T-helper 2 cell treated with Interferon-gamma antibody and Interleukin-4, amounts not matched to agents 5 μg/mL and 100 μg/mL, for 36 hours (primary cell): ENCODE results near the gene KCNQ5.

ENCODE experiments used
- DNase-seq: peaks from one replicate; pipeline ENCODE4 v3.0.0; 2021; ENCODE audit warnings: low spot score
- H3K27ac Mint-ChIP-seq: one replicate; pipeline ENCODE4 v1.8.0; 2021; ENCODE audit warnings: mild to moderate bottlenecking, mixed read lengths
- H3K27me3 Mint-ChIP-seq: one replicate; pipeline ENCODE4 v1.8.0; 2021; ENCODE audit warnings: low read depth, mixed read lengths
- H3K36me3 Mint-ChIP-seq: one replicate; pipeline ENCODE4 v1.8.0; 2021; ENCODE audit warnings: low read depth, mixed read lengths
- H3K4me1 Mint-ChIP-seq: one replicate; pipeline ENCODE4 v1.8.0; 2021; ENCODE audit warnings: low read depth, mixed read lengths
- H3K4me3 Mint-ChIP-seq: one replicate; pipeline ENCODE4 v1.8.0; 2022; ENCODE audit warnings: mild to moderate bottlenecking, moderate library complexity, mixed read lengths
- H3K9me3 Mint-ChIP-seq: one replicate; pipeline ENCODE4 v1.8.0; 2021; ENCODE audit warnings: mixed read lengths

The KCNQ5 gene

GRCh38 chr6:72716916-72717315, 95.1 kb downstream of the KCNQ5 start:
- Mint-ChIP-seq H3K27me3 (no peaks in the 10 kb centered on the region), H3K27ac (no peak overlapping the region), H3K4me3 (no peak overlapping the region), H3K9me3 (no peaks in the 10 kb centered on the region), H3K4me1 (no peaks in the 10 kb centered on the region), H3K36me3 (peaks cover 1% of the 10 kb centered on the region)
- no peak for DNase-seq

GRCh38 chr6:72720464-72720863, 98.6 kb downstream of the KCNQ5 start:
- H3K36me3 Mint-ChIP-seq = peaks cover 1% of the 10 kb centered on the region
- DNase-seq = no peak
- H3K9me3 Mint-ChIP-seq = no peaks in the 10 kb centered on the region
- H3K4me3 Mint-ChIP-seq = no peak overlapping the region
- H3K4me1 Mint-ChIP-seq = no peaks in the 10 kb centered on the region
- H3K27me3 Mint-ChIP-seq = no peaks in the 10 kb centered on the region
- no peak overlapping the region for H3K27ac Mint-ChIP-seq

- Mint-ChIP-seq H3K27me3 (no peaks in the 10 kb centered on the region), H3K36me3 (peaks cover 1% of the 10 kb centered on the region)
Measured at GRCh38 chr6:72721346-72721745, 99.5 kb downstream of the KCNQ5 start.

GRCh38 chr6:72724545-72724944, 102.7 kb downstream of the KCNQ5 start:
- no peak overlapping the region for H3K27ac Mint-ChIP-seq
- DNase-seq = no peak
- no peaks in the 10 kb centered on the region for H3K27me3 Mint-ChIP-seq
- no peak overlapping the region for H3K4me3 Mint-ChIP-seq
- no peaks in the 10 kb centered on the region for H3K4me1 Mint-ChIP-seq
- H3K9me3 Mint-ChIP-seq = peaks cover 3% of the 10 kb centered on the region
- H3K36me3 Mint-ChIP-seq = peaks cover 1% of the 10 kb centered on the region

More at GRCh38 chr6:72721346-72721745, 99.5 kb downstream of the KCNQ5 start:
- no peak for DNase-seq
- Mint-ChIP-seq H3K4me1 (no peaks in the 10 kb centered on the region), H3K4me3 (no peak overlapping the region), H3K27ac (no peak overlapping the region), H3K9me3 (no peaks in the 10 kb centered on the region)

- no peaks in the 10 kb centered on the region for H3K27me3 Mint-ChIP-seq
- H3K36me3 Mint-ChIP-seq = peaks cover 2% of the 10 kb centered on the region
- H3K9me3 Mint-ChIP-seq = peaks cover 3% of the 10 kb centered on the region
- H3K27ac Mint-ChIP-seq = no peak overlapping the region
- H3K4me1 Mint-ChIP-seq = no peaks in the 10 kb centered on the region
- no peak for DNase-seq
- H3K4me3 Mint-ChIP-seq = no peak overlapping the region
Measured at GRCh38 chr6:72728706-72729343, 107.0 kb downstream of the KCNQ5 start.

- H3K9me3 Mint-ChIP-seq = peaks cover 7% of the 10 kb centered on the region
- no peak overlapping the region for H3K4me3 Mint-ChIP-seq
- no peak for DNase-seq
- H3K36me3 Mint-ChIP-seq = peaks cover 6% of the 10 kb centered on the region
- H3K27me3 Mint-ChIP-seq = no peaks in the 10 kb centered on the region
- H3K4me1 Mint-ChIP-seq = no peaks in the 10 kb centered on the region
- no peak overlapping the region for H3K27ac Mint-ChIP-seq
Measured at GRCh38 chr6:72733045-72733444, 111.2 kb downstream of the KCNQ5 start.

- peaks cover 4% of the 10 kb centered on the region for H3K9me3 Mint-ChIP-seq
Measured at GRCh38 chr6:72738091-72738490, 116.2 kb downstream of the KCNQ5 start.

GRCh38 chr6:72739368-72739779, 117.5 kb downstream of the KCNQ5 start:
- H3K4me1 Mint-ChIP-seq = peaks cover 34% of the 10 kb centered on the region
- no peak for DNase-seq
- peak overlapping the region; percentile 8 for H3K27ac Mint-ChIP-seq
- peaks cover 4% of the 10 kb centered on the region for H3K9me3 Mint-ChIP-seq
- no peak overlapping the region for H3K4me3 Mint-ChIP-seq
- peaks cover 5% of the 10 kb centered on the region for H3K36me3 Mint-ChIP-seq
- no peaks in the 10 kb centered on the region for H3K27me3 Mint-ChIP-seq

More at GRCh38 chr6:72738091-72738490, 116.2 kb downstream of the KCNQ5 start:
- Mint-ChIP-seq H3K36me3 (peaks cover 5% of the 10 kb centered on the region), H3K27me3 (no peaks in the 10 kb centered on the region), H3K4me1 (peaks cover 34% of the 10 kb centered on the region), H3K27ac (no peak overlapping the region), H3K4me3 (no peak overlapping the region)
- DNase-seq = no peak

GRCh38 chr6:72740135-72740534, 118.3 kb downstream of the KCNQ5 start:
- H3K4me3 Mint-ChIP-seq = peak overlapping the region; percentile 14
- peaks cover 5% of the 10 kb centered on the region for H3K36me3 Mint-ChIP-seq
- H3K27me3 Mint-ChIP-seq = no peaks in the 10 kb centered on the region
- DNase-seq = peak; percentile 12
- no peak overlapping the region for H3K27ac Mint-ChIP-seq
- H3K9me3 Mint-ChIP-seq = peaks cover 4% of the 10 kb centered on the region
- H3K4me1 Mint-ChIP-seq = peaks cover 34% of the 10 kb centered on the region

- DNase-seq = no peak
- Mint-ChIP-seq H3K4me3 (no peak overlapping the region), H3K36me3 (peaks cover 3% of the 10 kb centered on the region)
Measured at GRCh38 chr6:72741083-72741482, 119.2 kb downstream of the KCNQ5 start.

GRCh38 chr6:72742001-72742673, 120.3 kb downstream of the KCNQ5 start:
- Mint-ChIP-seq H3K27ac (no peak overlapping the region), H3K9me3 (no peaks in the 10 kb centered on the region), H3K36me3 (peaks cover 3% of the 10 kb centered on the region), H3K4me3 (no peak overlapping the region), H3K4me1 (peaks cover 39% of the 10 kb centered on the region), H3K27me3 (no peaks in the 10 kb centered on the region)
- no peak for DNase-seq

More at GRCh38 chr6:72741083-72741482, 119.2 kb downstream of the KCNQ5 start:
- peaks cover 36% of the 10 kb centered on the region for H3K4me1 Mint-ChIP-seq
- no peak overlapping the region for H3K27ac Mint-ChIP-seq
- peaks cover 2% of the 10 kb centered on the region for H3K9me3 Mint-ChIP-seq
- no peaks in the 10 kb centered on the region for H3K27me3 Mint-ChIP-seq

- DNase-seq = no peak
- Mint-ChIP-seq H3K27ac (no peak overlapping the region), H3K4me1 (peaks cover 21% of the 10 kb centered on the region), H3K36me3 (no peaks in the 10 kb centered on the region), H3K27me3 (no peaks in the 10 kb centered on the region), H3K9me3 (no peaks in the 10 kb centered on the region), H3K4me3 (no peak overlapping the region)
Measured at GRCh38 chr6:72746276-72746675, 124.4 kb downstream of the KCNQ5 start.

- no peaks in the 10 kb centered on the region for H3K36me3 Mint-ChIP-seq
- no peaks in the 10 kb centered on the region for H3K27me3 Mint-ChIP-seq
- H3K4me3 Mint-ChIP-seq = no peak overlapping the region
- peaks cover 11% of the 10 kb centered on the region for H3K4me1 Mint-ChIP-seq
- no peak overlapping the region for H3K27ac Mint-ChIP-seq
- H3K9me3 Mint-ChIP-seq = no peaks in the 10 kb centered on the region
- peak; percentile 29 for DNase-seq
Measured at GRCh38 chr6:72748759-72749158, 126.9 kb downstream of the KCNQ5 start.

- no peak overlapping the region for H3K4me3 Mint-ChIP-seq
- DNase-seq = no peak
- peaks cover 1% of the 10 kb centered on the region for H3K36me3 Mint-ChIP-seq
- H3K27me3 Mint-ChIP-seq = no peaks in the 10 kb centered on the region
- H3K9me3 Mint-ChIP-seq = no peaks in the 10 kb centered on the region
- no peak overlapping the region for H3K27ac Mint-ChIP-seq
- H3K4me1 Mint-ChIP-seq = peaks cover 7% of the 10 kb centered on the region
Measured at GRCh38 chr6:72755752-72756151, 133.9 kb downstream of the KCNQ5 start.
